Glomerular endothelial cell (primary cell): ENCODE results near the gene ADCY1. TPM values are rescaled to one million over a fixed set of nuclear protein-coding genes. Genes with fewer than 3 reads are reported as not detected.

Experiments
- DNase-seq: peaks from one replicate; pipeline ENCODE4 v3.0.0-alpha.2; 2011; ENCODE audit warnings: low read depth, low spot score; ENCODE audit errors: extremely low read depth
- total RNA-seq: library from RNA; depleted of rRNA; stranded (reverse); fragments of >200 nt; gene quantifications from 2 replicates; pipeline ENCODE4 v1.2.3, GENCODE V29; 2015

ADCY1 gene
- total RNA-seq, 1 donor from 2014 or later: 0.35 TPM

- no peak for DNase-seq
Observed at GRCh38 chr7:45576249-45576929, 2.2 kb downstream of the ADCY1 start.

GRCh38 chr7:45578022-45578421 lies 3.9 kb downstream of the ADCY1 start:
- DNase-seq: no peak

DNA sequence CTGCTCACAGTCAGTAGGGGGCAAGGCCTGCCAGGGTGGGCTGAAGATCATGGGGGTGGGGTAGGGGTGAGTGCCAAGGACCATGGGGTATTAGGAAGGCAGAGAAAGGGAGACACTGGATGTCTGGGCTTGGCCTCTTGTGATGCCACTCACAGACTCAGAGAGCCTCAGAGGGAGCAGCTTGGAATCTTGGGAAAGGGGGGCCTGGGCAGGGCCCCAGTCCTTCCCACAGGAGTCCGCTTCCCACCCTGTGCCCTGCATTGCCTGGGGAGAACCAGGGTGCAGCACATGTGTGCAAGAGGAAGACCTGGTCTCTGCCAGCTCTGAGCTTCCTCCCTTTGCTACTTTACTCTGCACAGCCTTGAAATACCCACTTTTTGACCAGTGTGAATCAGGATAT lies 4.3 kb downstream of the ADCY1 start:
- DNase-seq: no peak

GRCh38 chr7:45579391-45579801 lies 5.2 kb downstream of the ADCY1 start:
- DNase-seq: no peak

DNA sequence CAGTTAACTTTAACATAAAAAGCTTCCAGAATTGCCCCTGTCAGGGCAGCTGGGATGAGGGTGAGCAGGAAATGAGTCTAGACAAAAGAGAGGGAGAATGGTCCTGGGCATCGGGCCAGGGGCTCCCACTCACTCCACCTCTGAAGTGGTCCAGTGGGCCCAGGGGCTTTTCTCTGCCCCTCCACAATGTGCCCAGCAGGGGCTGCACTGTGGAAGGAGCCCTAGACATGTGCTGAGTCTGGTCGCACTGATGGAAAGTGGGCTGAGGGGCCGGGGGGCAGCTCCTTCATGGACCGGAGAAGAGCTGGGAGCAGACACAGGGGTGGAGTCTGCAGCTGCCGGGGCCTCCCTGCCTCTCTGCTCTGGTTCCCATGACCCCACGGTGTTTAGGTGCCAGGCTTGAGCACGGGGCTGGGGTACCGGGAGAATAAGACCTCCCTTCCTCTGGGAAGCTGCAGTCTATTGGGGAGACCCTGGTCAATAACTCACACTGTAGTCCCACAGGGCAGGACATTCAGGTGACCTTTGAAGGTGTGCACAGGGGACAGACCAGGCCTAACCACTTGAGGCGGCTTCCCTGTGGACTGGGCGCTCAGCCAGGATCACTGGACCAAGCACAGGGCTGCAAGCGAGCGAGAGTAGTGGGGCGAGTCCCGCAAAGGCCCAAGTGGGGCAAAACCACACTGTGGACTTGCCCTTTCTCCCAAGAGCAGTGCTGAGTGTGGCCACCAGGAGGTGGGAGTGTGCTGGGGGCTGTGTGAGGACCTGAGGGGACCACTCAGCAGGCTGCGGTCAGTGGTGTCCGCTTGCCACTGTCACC lies 6.1 kb downstream of the ADCY1 start:
- DNase-seq: no peak

GRCh38 chr7:45581271-45581780 lies 7.2 kb downstream of the ADCY1 start:
- DNase-seq: no peak

- no peak for DNase-seq
Observed at GRCh38 chr7:45582136-45582749, 8.1 kb downstream of the ADCY1 start.

- no peak for DNase-seq
Observed at GRCh38 chr7:45582868-45583277, 8.7 kb downstream of the ADCY1 start.

DNA sequence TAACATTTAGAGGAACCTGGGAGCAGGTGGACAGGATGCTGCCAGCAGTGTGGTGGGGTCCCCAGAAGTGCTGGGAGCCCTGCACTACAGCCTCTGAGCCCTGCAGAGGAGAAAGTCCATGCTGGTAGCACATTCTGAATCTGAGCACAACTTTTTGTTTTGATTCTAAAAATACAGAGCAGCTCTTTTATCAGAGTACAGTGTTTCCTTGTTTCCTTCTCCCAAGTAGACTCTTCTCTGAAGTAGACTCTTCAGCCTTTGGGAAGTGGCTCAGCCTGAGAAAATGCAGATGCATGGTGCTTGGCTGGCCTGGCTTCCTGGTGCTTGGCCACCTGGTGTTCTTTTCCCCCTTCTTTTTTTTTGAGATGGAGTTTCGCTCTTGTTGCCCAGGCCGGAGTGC lies 9.1 kb downstream of the ADCY1 start:
- DNase-seq: no peak

- no peak for DNase-seq
Observed at GRCh38 chr7:45584261-45585210, 10.4 kb downstream of the ADCY1 start.

GRCh38 chr7:45585628-45586027 lies 11.5 kb downstream of the ADCY1 start:
- no peak for DNase-seq

GRCh38 chr7:45586542-45587520 lies 12.7 kb downstream of the ADCY1 start:
- DNase-seq: no peak

DNA sequence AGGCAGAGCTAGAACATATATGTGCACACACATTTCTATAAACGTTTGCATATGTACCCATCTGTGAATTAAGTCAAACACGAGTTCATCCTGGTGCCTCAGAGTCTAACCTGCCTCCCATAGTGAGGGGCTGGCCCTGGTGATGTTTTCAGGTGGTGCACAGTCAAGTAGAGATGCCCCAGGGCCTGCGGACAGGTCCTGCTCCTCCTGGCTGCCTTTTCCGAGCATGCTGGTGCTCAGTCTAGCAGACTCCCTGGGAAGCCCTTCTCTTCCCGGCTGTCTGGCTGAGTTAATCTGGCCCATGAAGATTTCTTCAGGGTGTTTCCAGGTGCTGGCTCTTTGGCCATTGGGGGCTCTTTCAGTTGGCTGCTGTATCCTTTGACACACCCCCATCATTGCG lies 14.3 kb downstream of the ADCY1 start:
- DNase-seq: no peak

GRCh38 chr7:45589061-45589460 lies 14.9 kb downstream of the ADCY1 start:
- no peak for DNase-seq

- no peak for DNase-seq
Observed at GRCh38 chr7:45589915-45590678, 15.9 kb downstream of the ADCY1 start.

DNA sequence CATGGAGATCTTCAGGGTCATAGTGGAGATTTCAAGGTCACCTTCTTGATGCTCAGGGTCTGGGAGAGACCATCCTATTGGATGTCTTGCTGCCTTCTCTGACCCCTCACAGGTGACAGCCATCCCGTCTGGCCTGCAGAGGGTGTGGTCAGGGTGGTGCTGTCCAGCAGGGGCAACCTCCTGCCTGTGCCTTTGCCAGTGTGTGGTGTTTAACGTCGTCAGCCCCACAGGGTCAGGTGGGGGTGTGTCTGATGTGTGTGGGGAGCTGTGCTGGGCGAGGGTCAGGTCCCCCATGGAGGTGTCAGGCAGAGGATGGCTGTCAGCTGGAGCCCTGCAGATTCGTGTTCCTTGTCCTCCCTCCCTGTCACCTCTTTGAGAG lies 16.5 kb downstream of the ADCY1 start:
- no peak for DNase-seq

GRCh38 chr7:45591101-45591906 lies 17.1 kb downstream of the ADCY1 start:
- DNase-seq: no peak
